GM04503 (cell line): Measurements from ENCODE around the gene SLC52A1.

ENCODE experiments used
- DNase-seq: peaks from one replicate; pipeline ENCODE4 v3.0.0-alpha.2; 2012; ENCODE audit warnings: low read depth

Gene SLC52A1

DNA sequence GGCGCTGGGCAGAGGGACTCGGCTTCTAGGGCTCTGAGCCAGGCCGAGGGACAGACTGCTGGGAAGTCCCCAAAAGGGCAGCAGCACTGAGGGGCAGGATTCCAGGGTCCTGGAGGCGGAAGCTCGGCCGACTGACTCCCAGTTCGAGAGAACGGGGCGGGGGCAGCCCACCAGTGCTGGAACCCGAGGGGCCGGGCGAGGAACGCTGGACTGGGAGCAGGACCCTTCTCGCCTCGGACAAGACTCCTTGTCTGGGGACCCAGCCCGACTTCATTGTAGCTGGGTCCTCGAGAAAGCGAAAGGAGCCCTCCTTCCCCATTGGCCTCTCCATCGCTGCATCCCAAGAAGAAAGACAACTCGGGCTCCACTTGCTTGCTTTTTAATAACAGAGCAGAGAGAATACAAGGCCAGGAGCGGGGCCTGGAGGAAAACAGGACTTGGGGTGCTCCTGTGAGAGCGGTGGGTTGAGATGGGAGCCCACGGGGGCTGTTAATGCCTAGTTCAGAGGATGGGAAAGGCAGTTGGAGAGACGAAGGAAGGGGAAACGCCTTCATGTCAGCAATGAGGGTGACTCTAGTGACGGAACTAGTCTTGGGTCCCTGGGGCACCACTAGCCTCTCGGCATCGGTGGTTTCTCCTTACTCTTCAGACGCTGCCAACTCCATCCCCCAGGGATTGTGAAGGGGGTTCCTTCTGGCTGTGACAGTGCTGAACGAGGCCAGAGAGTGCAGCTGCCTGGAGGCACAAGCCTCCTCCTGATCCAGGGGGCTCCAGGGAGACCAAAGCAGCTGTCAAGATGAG lies 47.3 kb downstream of the SLC52A1 start:
- no peak for DNase-seq

DNA sequence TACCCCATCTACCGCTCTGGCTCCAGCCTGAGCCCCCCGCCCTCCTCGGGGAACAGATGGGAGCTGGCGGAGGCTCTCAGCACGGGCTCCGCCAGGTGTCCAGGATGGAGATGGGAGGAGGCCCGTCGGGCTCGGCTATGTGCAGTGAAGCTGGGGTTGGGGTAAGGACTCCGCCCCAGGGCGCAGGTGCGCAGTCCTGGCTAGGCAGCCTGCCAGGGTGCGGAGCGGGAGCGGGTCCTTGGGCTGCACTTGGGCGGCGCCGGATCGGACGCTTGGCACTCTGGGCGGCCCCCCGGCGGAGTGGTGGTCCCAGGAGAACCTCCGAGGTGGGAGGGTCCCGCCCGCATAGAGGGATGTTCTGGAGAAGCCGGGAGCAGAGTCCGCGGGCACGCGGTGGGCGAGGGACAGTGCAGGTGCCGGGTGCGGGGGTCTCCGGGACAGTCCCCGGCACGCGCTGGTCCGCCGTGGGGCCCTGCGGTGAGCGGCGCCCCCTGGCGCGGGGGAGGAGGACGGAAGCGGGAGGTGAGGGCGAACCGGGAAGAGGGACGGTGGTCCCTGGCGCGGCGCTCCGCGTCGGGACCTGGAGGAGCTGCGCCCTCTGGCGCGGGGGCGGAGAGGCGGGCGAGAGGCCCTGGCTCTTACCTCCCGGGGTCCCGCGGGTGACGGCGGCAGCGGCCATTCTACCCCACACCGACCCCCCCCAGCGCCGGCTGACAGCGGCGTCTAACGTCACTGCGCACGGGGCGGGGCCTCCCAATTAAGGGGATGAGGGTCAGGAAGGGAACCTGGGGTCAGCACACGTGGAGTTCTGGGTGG lies 48.1 kb downstream of the SLC52A1 start, which contains the start of gene CAMTA2:
CAMTA2 (minus strand) TSS at position 725 of the 816 bp plus-strand sequence. CDS start 1,453 bp downstream, outside the sequence.
- no peak for DNase-seq

DNA sequence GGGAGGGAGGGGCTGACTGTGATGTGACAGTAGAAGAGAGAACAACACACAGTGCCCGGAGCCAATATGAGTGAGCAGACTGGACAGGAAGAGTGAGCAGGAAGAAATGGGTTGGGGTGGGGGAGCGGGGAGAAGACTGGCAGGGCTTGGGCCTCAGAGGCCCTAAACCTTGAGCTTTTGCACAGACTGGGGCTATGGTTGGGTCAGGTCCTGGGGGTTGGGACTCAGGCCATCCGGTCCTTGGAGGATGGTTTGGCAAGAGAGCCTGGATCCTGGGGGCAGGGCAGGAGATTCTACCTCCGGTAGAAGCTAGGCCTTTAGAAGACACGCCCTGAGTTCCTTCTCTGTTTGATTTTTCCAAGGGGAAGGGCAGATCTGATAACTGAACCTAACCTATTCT lies 48.8 kb downstream of the SLC52A1 start:
- DNase-seq = no peak
